Neural cell (in vitro differentiated cells): ENCODE measurements around the gene SPTBN1.

ENCODE experiments used
- CTCF ChIP-seq: fragments of 450-650 bp; IDR thresholded peaks from 2 replicates; pipeline ENCODE4 v1.5.1; 2014; ENCODE audit warnings: antibody characterized with exemption, mild to moderate bottlenecking, moderate library complexity; ENCODE audit not compliant: poor library complexity, severe bottlenecking
- EP300 ChIP-seq: fragments of 450-650 bp; conservative IDR thresholded peaks from 2 replicates; pipeline ENCODE4 v1.6.1; 2014; ENCODE audit warnings: antibody characterized with exemption, mild to moderate bottlenecking, moderate library complexity; ENCODE audit not compliant: poor library complexity, severe bottlenecking
- EZH2 ChIP-seq: fragments of 200-600, 300-800 bp; shearing (Covaris generic), sonication (generic); IDR thresholded peaks from 2 replicates; pipeline ENCODE4 v1.6.1; 2014; ENCODE audit warnings: antibody characterized with exemption, low read length, borderline replicate concordance, mild to moderate bottlenecking; ENCODE audit not compliant: insufficient read depth, poor library complexity, severe bottlenecking
- POLR2AphosphoS5 ChIP-seq: IDR thresholded peaks from 2 replicates; pipeline ENCODE4 v1.6.1; 2012
- RAD21 ChIP-seq: fragments of 450-650 bp; conservative IDR thresholded peaks from 2 replicates; pipeline ENCODE4 v1.6.1; 2014; ENCODE audit warnings: antibody characterized with exemption, mild to moderate bottlenecking, moderate library complexity
- REST ChIP-seq: IDR thresholded peaks from 2 replicates; pipeline ENCODE4 v1.6.1; 2012; ENCODE audit warnings: borderline replicate concordance
- SMC3 ChIP-seq: fragments of 450-650 bp; conservative IDR thresholded peaks from 2 replicates; pipeline ENCODE4 v1.6.1; 2014; ENCODE audit warnings: antibody characterized with exemption, mild to moderate bottlenecking, moderate library complexity; ENCODE audit not compliant: poor library complexity
- TAF1 ChIP-seq: IDR thresholded peaks from 2 replicates; pipeline ENCODE4 v1.6.1; 2012; ENCODE audit warnings: low read depth

- TF ChIP-seq CTCF (no peak), EZH2 (no peak), TAF1 (no peak), POLR2AphosphoS5 (no peak), EP300 (no peak), REST (no peak), SMC3 (no peak), RAD21 (no peak)
Observed at GRCh38 chr2:54604871-54605270, 148.7 kb downstream of the SPTBN1 start.
